Endothelial cell of umbilical vein (primary cell): ENCODE results near the gene ALDH5A1. TPM values are rescaled to one million over a fixed set of nuclear protein-coding genes. Genes with fewer than 3 reads are reported as not detected.

ENCODE experiments used
- BruUV-seq: library from RNA; stranded (reverse); fragments of 400-500 nt; replicated peaks from 2 replicates; lab custom pipeline; 2021; lab: Mats Ljungman, UMichigan
- CTCF ChIA-PET: fragments of 300-600, 350-600 bp; sonication (Branson Sonifier 250); formaldehyde crosslinking; loops from one replicate; lab custom pipeline; 2021; ENCODE audit warnings: antibody characterized with exemption, inconsistent platforms; lab: Charles Lee
- POLR2A ChIA-PET: fragments of 300-600, 350-600 bp; sonication (Branson Sonifier 250); formaldehyde crosslinking; loops from one replicate; lab custom pipeline; 2021; ENCODE audit warnings: antibody characterized with exemption, inconsistent platforms; lab: Charles Lee
- DNase-seq: peaks from one replicate; pipeline ENCODE4 v3.0.0-alpha.2; 2011; ENCODE audit warnings: low read depth, low spot score
- FAIRE-seq: peaks from 2 replicates; lab custom pipeline; 2011; peaks lifted over from hg19 to GRCh38; lab: Jason Lieb, UNC
- H2AFZ ChIP-seq: 2 replicates; pipeline ENCODE4 v1.6.0; 2012; ENCODE audit warnings: low read depth, low read length, control low read depth, inconsistent platforms
- H3K27ac ChIP-seq: 2 replicates; pipeline ENCODE4 v1.5.1; 2011; ENCODE audit warnings: low read depth, mild to moderate bottlenecking, control low read depth, low read length, moderate library complexity; ENCODE audit not compliant: insufficient read depth
- H3K27me3 ChIP-seq, 2 experiments: 2 replicates each; pipeline versions ENCODE4 v1.6.0 to v1.6.1; 2011; ENCODE audit warnings: low read length in 2 of 2, mixed read lengths in 1 of 2; ENCODE audit not compliant: control insufficient read depth in 2 of 2, insufficient read depth in 2 of 2
- H3K36me3 ChIP-seq, 2 experiments: 2 replicates in 1 of 2; 3 replicates in 1 of 2; pipeline ENCODE4 v1.5.1; 2011; ENCODE audit warnings: low read length in 2 of 2, mild to moderate bottlenecking in 1 of 2, moderate library complexity in 1 of 2; ENCODE audit not compliant: control insufficient read depth in 2 of 2, insufficient read depth in 2 of 2; ENCODE audit errors: extremely low read depth in 1 of 2
- H3K4me1 ChIP-seq: 3 replicates; pipeline ENCODE4 v1.5.1; 2011; ENCODE audit warnings: mild to moderate bottlenecking, low read length; ENCODE audit not compliant: control insufficient read depth, insufficient read depth; ENCODE audit errors: extremely low read depth
- H3K4me2 ChIP-seq: 2 replicates; pipeline ENCODE4 v1.6.1; 2011; ENCODE audit warnings: low read length, control low read depth, mixed read lengths; ENCODE audit not compliant: insufficient read depth
- H3K4me3 ChIP-seq, 3 experiments: fragments of 200-600 bp in 1 of 3; sonication (generic), shearing (Covaris generic) in 1 of 3; replicated peaks in 1 of 3; 2 replicates each; pipeline ENCODE4 v1.5.1; 2011 to 2016; ENCODE audit warnings: control low read depth in 3 of 3, low read length in 3 of 3, mild to moderate bottlenecking in 2 of 3, inconsistent platforms in 1 of 3, low read depth in 1 of 3, moderate library complexity in 1 of 3; ENCODE audit not compliant: insufficient read depth in 1 of 3
- H3K79me2 ChIP-seq: 2 replicates; pipeline ENCODE4 v1.6.0; 2012; ENCODE audit warnings: low read length, inconsistent platforms; ENCODE audit not compliant: control insufficient read depth, insufficient read depth
- H3K9ac ChIP-seq: replicated peaks from 2 replicates; pipeline ENCODE3; 2011; ENCODE audit warnings: low read length, control low read depth; ENCODE audit not compliant: insufficient read depth; ENCODE audit errors: extremely low read depth
- H3K9me1 ChIP-seq: replicated peaks from 3 replicates; pipeline ENCODE4 v1.6.0; 2011; ENCODE audit warnings: mild to moderate bottlenecking, low read length; ENCODE audit not compliant: control insufficient read depth, insufficient read depth; ENCODE audit errors: extremely low read depth
- H3K9me3 ChIP-seq: replicated peaks from 2 replicates; pipeline ENCODE4 v1.5.1; 2012; ENCODE audit warnings: low read length, inconsistent platforms; ENCODE audit not compliant: control insufficient read depth, insufficient read depth
- H4K20me1 ChIP-seq: replicated peaks from 2 replicates; pipeline ENCODE3; 2011; ENCODE audit warnings: mild to moderate bottlenecking, low read length; ENCODE audit not compliant: control insufficient read depth, insufficient read depth; ENCODE audit errors: extremely low read depth
- CTCF ChIP-seq, 2 donors: IDR thresholded peaks; 1 replicate in 1 of 2; 2 replicates in 1 of 2; pipeline ENCODE4 v1.5.1; 2011; ENCODE audit warnings: low read length in 2 of 2, mild to moderate bottlenecking in 2 of 2, moderate library complexity in 2 of 2, control low read depth in 1 of 2, inconsistent platforms in 1 of 2, low read depth in 1 of 2; ENCODE audit not compliant: insufficient read depth in 1 of 2; ENCODE audit errors: extremely low read depth in 1 of 2
- EZH2 ChIP-seq: IDR thresholded peaks from 2 replicates; pipeline ENCODE4 v1.6.1; 2012; ENCODE audit warnings: borderline replicate concordance, low read depth, mild to moderate bottlenecking, moderate library complexity, low read length, inconsistent platforms; ENCODE audit not compliant: severe bottlenecking
- FOS ChIP-seq: IDR thresholded peaks from 2 replicates; pipeline ENCODE4 v1.6.1; 2011; ENCODE audit warnings: mild to moderate bottlenecking, low read length, moderate library complexity, borderline replicate concordance; ENCODE audit not compliant: insufficient read depth
- GATA2 ChIP-seq: IDR thresholded peaks from 2 replicates; pipeline ENCODE4 v1.7.0; 2011; ENCODE audit warnings: low read depth, mild to moderate bottlenecking, moderate library complexity, mixed read lengths, low read length; ENCODE audit not compliant: insufficient read length, insufficient read depth
- JUN ChIP-seq: IDR thresholded peaks from 2 replicates; pipeline ENCODE4 v1.6.1; 2011; ENCODE audit warnings: borderline replicate concordance, low read depth; ENCODE audit not compliant: insufficient read length, insufficient read depth
- MAX ChIP-seq: IDR thresholded peaks from 2 replicates; pipeline ENCODE4 v1.6.1; 2011; ENCODE audit not compliant: insufficient read depth, insufficient read length
- MYC ChIP-seq: IDR thresholded peaks from one replicate; pipeline ENCODE4 v1.6.1; 2011; ENCODE audit warnings: mild to moderate bottlenecking, low read depth, low read length
- POLR2A ChIP-seq: IDR thresholded peaks from 2 replicates; pipeline ENCODE4 v1.6.1; 2012; ENCODE audit warnings: low read depth, mild to moderate bottlenecking, control low read depth, low read length
- POLR2AphosphoS5 ChIP-seq: IDR thresholded peaks from 2 replicates; pipeline ENCODE4 v1.6.1; 2012; ENCODE audit warnings: low read depth, mild to moderate bottlenecking, control low read depth, low read length, moderate library complexity; ENCODE audit not compliant: insufficient read depth
- dilution Hi-C: fragments of 300-500 bp; cut with MboI; formaldehyde crosslinking; loops from one replicate; pipeline ENCODE4 v1.15.0; 2019; ENCODE audit warnings: low sequenced_read_pairs; ENCODE audit not compliant: extremely low pct_ligation_motif_present
- intact Hi-C: fragments of 100-400 bp; cut with micrococcal nuclease; formaldehyde crosslinking; loops from one replicate; pipeline ENCODE4 v1.10.0; 2022
- polyA plus RNA-seq, 4 experiments: library from polyadenylated mRNA; depleted of rRNA in 3 of 4; stranded (reverse) in 3 of 4; unstranded in 1 of 4; fragments of >200 nt; gene quantifications; 2 replicates each; pipeline versions ENCODE4 v1.2.1 to v1.2.3, GENCODE V29; 2011 to 2012; ENCODE audit warnings: missing spikeins in 1 of 4
- total RNA-seq: library from RNA; stranded (reverse); gene quantifications from 2 replicates; pipeline ENCODE4 v1.2.3, GENCODE V29; 2021

Gene ALDH5A1
- total and polyA plus RNA-seq, 2 donors (not counting 3 experiments of a cell fraction or from before 2014, with no cell fraction given): 0.51 to 1.1 TPM

- no peaks in the 10 kb centered on the region for H3K79me2 ChIP-seq
- H3K9ac ChIP-seq: no peak overlapping the region
- BruUV-seq: no TSS peak
- dilution Hi-C loops (no loop called here), intact Hi-C loops (no loop called here)
- no peak overlapping the region for H3K27ac ChIP-seq
- H4K20me1 ChIP-seq: no peaks in the 10 kb centered on the region
- ChIA-PET POLR2A (no interaction called here), CTCF (no interaction called here)
- no peak overlapping the region for H3K4me2 ChIP-seq
- no peak overlapping the region for H2AFZ ChIP-seq
- H3K4me1 ChIP-seq: peaks cover 4% of the 10 kb centered on the region
- no peak overlapping the region for H3K4me3 ChIP-seq
- H3K27me3 ChIP-seq: peaks cover 0 to 4% of the 10 kb centered on the region in 2 experiments
- no peaks in the 10 kb centered on the region for H3K36me3 ChIP-seq
- DNase-seq (no peak), FAIRE-seq (no peak)
- H3K9me1 ChIP-seq: no peaks in the 10 kb centered on the region
- no peaks in the 10 kb centered on the region for H3K9me3 ChIP-seq
- TF ChIP-seq POLR2A (no peak), POLR2AphosphoS5 (no peak), EZH2 (no peak), CTCF (IDR thresholded peaks at IDR 0.05; ENCODE audit: extremely low read depth in 1 of 2, insufficient read depth in 1 of 2, low read depth in 1 of 2, low read length in 2 of 2) (no peak), MAX (no peak), JUN (no peak), FOS (no peak), MYC (no peak), GATA2 (no peak)
Observed at GRCh38 chr6:24490948-24491347, 3.8 kb upstream of the ALDH5A1 start.
